IMR-90 (cell line): ENCODE results near the gene GALNT6.

ENCODE experiments used
- BHLHE40 ChIP-seq: fragments of 150-350 bp; IDR thresholded peaks from 2 replicates; pipeline ENCODE4 v1.6.1; 2016; ENCODE audit warnings: mild to moderate bottlenecking, low read depth, low read length
- CEBPB ChIP-seq: IDR thresholded peaks from 2 replicates; pipeline ENCODE4 v1.6.1; 2012; ENCODE audit warnings: low read depth, low read length, improper control_type of control experiment
- CHD1 ChIP-seq: IDR thresholded peaks from 2 replicates; pipeline ENCODE4 v1.6.1; 2012; ENCODE audit warnings: low read depth, low read length, improper control_type of control experiment
- CTCF ChIP-seq: conservative IDR thresholded peaks from 2 replicates; pipeline ENCODE4 v1.5.1; 2012; ENCODE audit warnings: mild to moderate bottlenecking, low read depth, low read length, improper control_type of control experiment
- NFE2L2 ChIP-seq: fragments of 150-350 bp; IDR thresholded peaks from 2 replicates; pipeline ENCODE4 v1.6.1; 2016; ENCODE audit warnings: low read depth, mild to moderate bottlenecking, low read length
- POLR2A ChIP-seq: IDR thresholded peaks from 2 replicates; pipeline ENCODE4 v1.6.1; 2012; ENCODE audit warnings: mild to moderate bottlenecking, low read depth, low read length
- RAD21 ChIP-seq: IDR thresholded peaks from 2 replicates; pipeline ENCODE4 v1.6.1; 2012; ENCODE audit warnings: low read length, improper control_type of control experiment
- RFX5 ChIP-seq: IDR thresholded peaks from 2 replicates; pipeline ENCODE4 v1.8.0; 2012; ENCODE audit warnings: low read depth, mild to moderate bottlenecking, low read length, moderate library complexity
- SMC3 ChIP-seq: fragments of 150-350 bp; IDR thresholded peaks from 2 replicates; pipeline ENCODE4 v1.6.1; 2016; ENCODE audit warnings: low read depth, mild to moderate bottlenecking, antibody characterized with exemption, low read length, moderate library complexity

GRCh38 chr12:51401020-51401419, 9.8 kb upstream of the GALNT6 start:
- TF ChIP-seq POLR2A (no peak), BHLHE40 (no peak), RFX5 (no peak), CTCF (no peak), CEBPB (no peak), RAD21 (no peak), NFE2L2 (no peak), SMC3 (no peak), CHD1 (no peak)
